Nucleus accumbens (tissue), 56 donors: Measurements from ENCODE around the gene FAM216A.
"Not testable (repeated sequence)": the region's sequence is repeated elsewhere in the genome, so short reads cannot be mapped to it uniquely, and the experiment has no call there.

Experiments used
- DNase-seq, 56 donors: peaks; one replicate each; lab custom pipeline; 2025; lab: John Stamatoyannopoulos, UW

The FAM216A gene

GRCh38 chr12:110468214-110469048 lies at the start of gene FAM216A, which contains the start of gene GPN3:
Gene FAM216A, plus strand, starts transcription at chr12:110468845. Its CDS starts 31 bp downstream, at chr12:110468876.
Gene GPN3, minus strand, starts transcription at chr12:110468257. Its CDS starts 54 bp downstream, at chr12:110468203.
- peak; percentile 62 to 98 (median 93) for DNase-seq

GRCh38 chr12:110420644-110421043 lies 48.0 kb upstream of the FAM216A start:
- not testable (repeated sequence) for DNase-seq

GRCh38 chr12:110421159-110421661 lies 47.4 kb upstream of the FAM216A start:
- no peak for DNase-seq

- no peak for DNase-seq
Measured at GRCh38 chr12:110421701-110422100, 46.9 kb upstream of the FAM216A start.

- DNase-seq = no peak
Measured at GRCh38 chr12:110424237-110424636, 44.4 kb upstream of the FAM216A start.

- no peak for DNase-seq
Measured at GRCh38 chr12:110426406-110426805, 42.2 kb upstream of the FAM216A start.

GRCh38 chr12:110429676-110430075 lies 39.0 kb upstream of the FAM216A start:
- not testable (repeated sequence) for DNase-seq

GRCh38 chr12:110431957-110432587 lies 36.6 kb upstream of the FAM216A start:
- DNase-seq = no peak

- DNase-seq = no peak
Measured at GRCh38 chr12:110436231-110436630, 32.4 kb upstream of the FAM216A start.

- DNase-seq = no peak
Measured at GRCh38 chr12:110444455-110444854, 24.2 kb upstream of the FAM216A start.

GRCh38 chr12:110449799-110450497 lies 18.7 kb upstream of the FAM216A start, which contains the start of gene ARPC3:
Gene ARPC3, minus strand, starts transcription at chr12:110450337. Its CDS starts 77 bp downstream, at chr12:110450260.
- DNase-seq = peak; percentile 21 to 96 (median 89)

DNA sequence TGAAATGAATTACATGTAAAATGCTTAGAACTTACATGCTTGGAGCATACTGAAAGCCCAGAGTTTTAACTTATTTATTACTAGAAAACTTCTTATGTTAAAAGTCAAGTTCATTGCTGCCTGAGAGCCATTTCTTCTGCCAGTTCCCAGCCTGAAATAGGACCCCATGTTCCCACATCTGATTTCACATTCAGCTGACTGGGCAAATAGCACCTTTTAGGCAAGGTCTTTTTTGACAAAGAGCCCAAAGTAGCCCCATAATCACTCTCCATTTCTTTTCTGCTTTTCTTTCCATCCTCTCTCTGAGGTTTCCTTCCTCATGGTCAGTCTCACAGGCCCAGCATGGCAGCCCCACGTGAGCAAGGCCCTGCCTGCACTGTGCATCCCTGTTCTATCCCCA lies 17.4 kb upstream of the FAM216A start:
- DNase-seq = no peak

- no peak for DNase-seq
Measured at GRCh38 chr12:110453569-110454296, 14.9 kb upstream of the FAM216A start.

GRCh38 chr12:110458756-110459155 lies 9.9 kb upstream of the FAM216A start:
- DNase-seq = peak in 4 of 56 donors; percentile 2 to 10 (median 6)

- not testable (repeated sequence) for DNase-seq
Measured at GRCh38 chr12:110461189-110461588, 7.5 kb upstream of the FAM216A start.

GRCh38 chr12:110465024-110465423 lies 3.6 kb upstream of the FAM216A start:
- no peak for DNase-seq

DNA sequence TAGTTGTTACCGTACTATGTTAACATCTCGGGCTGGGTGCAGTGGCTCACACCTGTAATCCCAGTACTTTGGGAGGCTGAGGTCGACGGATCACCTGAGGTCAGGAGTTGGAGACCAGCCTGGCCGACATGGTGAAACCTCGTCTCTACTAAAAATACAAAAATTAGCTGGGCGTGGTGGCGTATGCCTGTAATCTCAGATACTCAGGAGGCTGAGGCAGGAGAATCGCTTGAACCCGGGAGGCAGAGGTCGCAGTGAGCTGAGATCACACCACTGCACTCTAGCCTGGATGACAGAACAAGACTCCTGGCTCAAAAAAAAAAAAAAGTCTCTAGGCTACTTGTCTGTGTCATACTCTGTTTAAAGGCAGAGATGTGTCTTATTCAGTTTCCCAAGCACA lies 2.9 kb upstream of the FAM216A start:
- DNase-seq = not testable (repeated sequence)

- DNase-seq = no peak
Measured at GRCh38 chr12:110466791-110467190, 1.9 kb upstream of the FAM216A start.

- DNase-seq = no peak
Measured at GRCh38 chr12:110467847-110468213, 815 bp upstream of the FAM216A start.

- no peak for DNase-seq
Measured at GRCh38 chr12:110475426-110475825, 6.8 kb downstream of the FAM216A start.
